ENCODE data around the gene SRPRA.

- no peak for TF ChIP-seq CTCF (IDR thresholded peaks at IDR 0.05)
- TF ChIP-seq POLR2A (IDR thresholded peaks at IDR 0.05), result no peak
Observed at GRCh38 chr11:126284829-126285228, 16.1 kb upstream of the SRPRA start.

All from thyroid gland (tissue), 4 donors.